Gastrocnemius medialis (tissue), 4 donors: Measurements from ENCODE around the gene BCL6B. TPM values are rescaled to one million over a fixed set of nuclear protein-coding genes. Genes with fewer than 3 reads are reported as not detected.

Experiments
- ATAC-seq, 2 donors: fragments of 150-250 bp; one replicate each; pipeline ENCODE4 v1.9.1; 2016
- DNase-seq, 2 donors: peaks; one replicate each; pipeline ENCODE4 v3.0.0-alpha.2; 2019
- H3K27ac ChIP-seq, 4 donors: fragments of 200-600 bp; sonication (generic); 1 replicate in 1 of 4; 2 replicates in 3 of 4; pipeline ENCODE4 v1.5.1; 2016 to 2018; ENCODE audit warnings: mild to moderate bottlenecking in 2 of 4, moderate library complexity in 1 of 4
- H3K27me3 ChIP-seq, 3 donors: fragments of 200-600 bp; sonication (generic) in 2 of 3; 1 replicate in 1 of 3; 2 replicates in 2 of 3; pipeline versions ENCODE4 v1.5.1 to v1.6.0; 2016 to 2019; ENCODE audit warnings: mild to moderate bottlenecking in 1 of 3, moderate library complexity in 1 of 3
- H3K36me3 ChIP-seq, 2 donors: fragments of 200-600 bp; sonication (generic) in 1 of 2; one replicate each; pipeline ENCODE4 v1.5.1; 2017 to 2018
- H3K4me1 ChIP-seq, 2 donors: fragments of 200-600 bp; sonication (generic) in 1 of 2; one replicate each; pipeline ENCODE4 v1.5.1; 2016 to 2017; ENCODE audit warnings: mild to moderate bottlenecking in 2 of 2
- H3K4me3 ChIP-seq, 4 donors: fragments of 200-600 bp; sonication (generic) in 3 of 4; 1 replicate in 1 of 4; 2 replicates in 3 of 4; pipeline ENCODE4 v1.5.1; 2016 to 2019; ENCODE audit warnings: mild to moderate bottlenecking in 2 of 4
- H3K9me3 ChIP-seq, 3 donors: fragments of 200-600 bp; sonication (generic) in 2 of 3; 1 replicate in 1 of 3; 2 replicates in 2 of 3; pipeline ENCODE4 v1.5.1; 2016 to 2019
- POLR2A ChIP-seq, 2 donors: fragments of 450-650 bp; IDR thresholded peaks; one replicate each; pipeline ENCODE4 v1.6.1; 2017; ENCODE audit warnings: antibody characterized with exemption in 2 of 2, mild to moderate bottlenecking in 2 of 2, moderate library complexity in 2 of 2
- in situ Hi-C, 4 donors: fragments of 200-750 bp; cut with MboI; loops; one replicate each; pipeline versions ENCODE4 v1.15.0 to v1.8.0; 2017; ENCODE audit warnings: low sequenced_read_pairs in 4 of 4
- intact Hi-C: fragments of 100-400 bp; cut with DNase I; formaldehyde crosslinking; loops from one replicate; pipeline ENCODE4 v1.15.1; 2023; ENCODE audit warnings: low total_unique reads
- total RNA-seq, 4 donors: library from RNA; depleted of rRNA; stranded (reverse); fragments of >200 nt; gene quantifications; one replicate each; pipeline versions ENCODE4 v1.1.0 to v1.2.3, GENCODE V29; 2016
- TF ChIP-seq, protein P1 (sequence below), 5 experiments: fragments of 450-650 bp in 3 of 5; fragments of 200-600 bp in 2 of 5; sonication (generic) in 2 of 5; IDR thresholded peaks in 4 of 5; conservative IDR thresholded peaks in 1 of 5; 1 replicate in 4 of 5; 2 replicates in 1 of 5; pipeline ENCODE4 v1.5.1; 2016 to 2019; ENCODE audit warnings: antibody characterized with exemption in 5 of 5, mild to moderate bottlenecking in 3 of 5, moderate library complexity in 3 of 5

The BCL6B gene
- total RNA-seq, 4 donors from 2014 or later, result 1.2 to 3.9 (median 2.1) TPM

DNA sequence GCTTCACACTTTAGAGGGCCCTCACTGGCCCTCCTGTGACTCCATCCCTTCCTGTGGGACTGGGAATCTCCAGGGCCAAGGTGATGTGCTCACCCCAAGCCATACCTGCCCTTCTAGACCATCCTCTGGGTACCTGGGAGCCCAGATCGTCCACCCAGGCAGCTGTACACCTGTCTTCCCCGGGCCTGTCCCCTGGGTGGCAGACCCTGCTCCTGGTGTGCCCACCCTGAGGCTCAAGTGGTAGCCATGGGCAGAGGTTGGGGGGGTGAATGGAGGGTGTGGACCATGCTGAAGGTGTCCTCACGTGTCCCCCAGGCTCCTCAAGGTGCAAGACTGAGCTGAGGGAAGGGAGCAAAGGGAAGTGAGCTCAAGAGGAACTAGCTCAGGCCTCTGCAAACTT lies 47.9 kb downstream of the BCL6B start:
- ATAC-seq (no peak), DNase-seq (no peak)
- no peak for TF ChIP-seq POLR2A (IDR thresholded peaks at IDR 0.05)
- TF ChIP-seq, protein P1, sequence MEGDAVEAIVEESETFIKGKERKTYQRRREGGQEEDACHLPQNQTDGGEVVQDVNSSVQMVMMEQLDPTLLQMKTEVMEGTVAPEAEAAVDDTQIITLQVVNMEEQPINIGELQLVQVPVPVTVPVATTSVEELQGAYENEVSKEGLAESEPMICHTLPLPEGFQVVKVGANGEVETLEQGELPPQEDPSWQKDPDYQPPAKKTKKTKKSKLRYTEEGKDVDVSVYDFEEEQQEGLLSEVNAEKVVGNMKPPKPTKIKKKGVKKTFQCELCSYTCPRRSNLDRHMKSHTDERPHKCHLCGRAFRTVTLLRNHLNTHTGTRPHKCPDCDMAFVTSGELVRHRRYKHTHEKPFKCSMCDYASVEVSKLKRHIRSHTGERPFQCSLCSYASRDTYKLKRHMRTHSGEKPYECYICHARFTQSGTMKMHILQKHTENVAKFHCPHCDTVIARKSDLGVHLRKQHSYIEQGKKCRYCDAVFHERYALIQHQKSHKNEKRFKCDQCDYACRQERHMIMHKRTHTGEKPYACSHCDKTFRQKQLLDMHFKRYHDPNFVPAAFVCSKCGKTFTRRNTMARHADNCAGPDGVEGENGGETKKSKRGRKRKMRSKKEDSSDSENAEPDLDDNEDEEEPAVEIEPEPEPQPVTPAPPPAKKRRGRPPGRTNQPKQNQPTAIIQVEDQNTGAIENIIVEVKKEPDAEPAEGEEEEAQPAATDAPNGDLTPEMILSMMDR (IDR thresholded peaks at IDR 0.05 in 4 of 5, conservative IDR thresholded peaks at IDR 0.05 in 1 of 5), result no peak
- intact Hi-C loops, result no loop called here
- no peak overlapping the region for H3K27ac ChIP-seq
- no peak overlapping the region for H3K4me3 ChIP-seq
- no peaks in the 10 kb centered on the region for H3K36me3 ChIP-seq
- H3K9me3 ChIP-seq, result no peaks in the 10 kb centered on the region
- in situ Hi-C loops, result no loop called here
- no peaks in the 10 kb centered on the region for H3K4me1 ChIP-seq
- H3K27me3 ChIP-seq, result no peaks in the 10 kb centered on the region

DNA sequence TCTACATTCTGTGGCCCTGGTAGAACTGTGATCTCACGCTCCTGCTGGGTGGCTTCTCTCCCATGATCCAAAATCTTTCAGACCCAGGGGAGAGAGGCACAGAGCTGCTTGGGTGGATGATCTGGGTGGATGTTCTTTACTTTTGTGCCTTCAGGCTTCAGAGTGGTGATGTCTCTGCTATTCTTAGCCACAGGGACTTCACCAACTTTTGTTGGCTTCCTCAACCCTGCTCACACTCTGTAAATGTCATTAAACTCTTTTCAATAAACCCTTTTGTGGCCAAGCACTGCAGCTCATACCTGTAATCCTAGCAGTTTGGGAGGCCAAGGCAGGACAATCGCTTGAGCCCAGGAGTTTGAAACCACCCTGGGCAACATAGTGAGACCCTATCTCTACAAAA lies 49.6 kb downstream of the BCL6B start:
- H3K4me1 ChIP-seq, result no peaks in the 10 kb centered on the region
- H3K27ac ChIP-seq, result no peak overlapping the region
- H3K9me3 ChIP-seq, result no peaks in the 10 kb centered on the region
- ATAC-seq (no peak), DNase-seq (no peak)
- in situ Hi-C loops, result no loop called here
- no peaks in the 10 kb centered on the region for H3K36me3 ChIP-seq
- TF ChIP-seq POLR2A (IDR thresholded peaks at IDR 0.05), result no peak
- TF ChIP-seq, protein P1 (IDR thresholded peaks at IDR 0.05 in 4 of 5, conservative IDR thresholded peaks at IDR 0.05 in 1 of 5), result no peak
- H3K27me3 ChIP-seq, result no peaks in the 10 kb centered on the region
- intact Hi-C loops, result no loop called here
- no peak overlapping the region for H3K4me3 ChIP-seq

DNA sequence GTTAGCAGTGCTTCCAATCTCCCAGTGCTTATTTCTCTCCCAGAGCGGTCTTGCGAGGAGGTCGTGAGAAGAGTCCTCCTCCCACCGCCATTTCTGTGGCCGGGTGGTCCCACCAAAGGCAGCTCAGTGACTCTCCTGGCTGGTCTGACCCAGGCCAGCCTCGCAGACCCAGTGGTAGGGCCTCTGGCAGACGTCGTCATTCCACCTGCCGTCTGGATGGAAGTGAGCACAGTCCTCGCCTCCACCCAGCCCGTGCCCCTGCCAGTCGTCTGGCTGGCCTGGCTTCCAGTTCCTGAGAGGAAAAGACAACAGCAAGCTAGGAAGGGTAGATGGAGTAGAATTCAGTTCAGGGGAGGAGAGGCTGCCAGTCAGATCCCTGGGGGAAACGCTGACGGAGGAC lies 52.1 kb downstream of the BCL6B start:
- no peaks in the 10 kb centered on the region for H3K4me1 ChIP-seq
- intact Hi-C loops (no loop called here), in situ Hi-C loops (no loop called here)
- H3K27ac ChIP-seq, result no peak overlapping the region
- no peak for ATAC-seq
- H3K27me3 ChIP-seq, result no peaks in the 10 kb centered on the region
- no peak overlapping the region for H3K4me3 ChIP-seq
- no peaks in the 10 kb centered on the region for H3K9me3 ChIP-seq
- DNase-seq, result no peak
- no peaks in the 10 kb centered on the region for H3K36me3 ChIP-seq
- TF ChIP-seq, protein P1 (IDR thresholded peaks at IDR 0.05 in 4 of 5, conservative IDR thresholded peaks at IDR 0.05 in 1 of 5), result no peak
- no peak for TF ChIP-seq POLR2A (IDR thresholded peaks at IDR 0.05)

DNA sequence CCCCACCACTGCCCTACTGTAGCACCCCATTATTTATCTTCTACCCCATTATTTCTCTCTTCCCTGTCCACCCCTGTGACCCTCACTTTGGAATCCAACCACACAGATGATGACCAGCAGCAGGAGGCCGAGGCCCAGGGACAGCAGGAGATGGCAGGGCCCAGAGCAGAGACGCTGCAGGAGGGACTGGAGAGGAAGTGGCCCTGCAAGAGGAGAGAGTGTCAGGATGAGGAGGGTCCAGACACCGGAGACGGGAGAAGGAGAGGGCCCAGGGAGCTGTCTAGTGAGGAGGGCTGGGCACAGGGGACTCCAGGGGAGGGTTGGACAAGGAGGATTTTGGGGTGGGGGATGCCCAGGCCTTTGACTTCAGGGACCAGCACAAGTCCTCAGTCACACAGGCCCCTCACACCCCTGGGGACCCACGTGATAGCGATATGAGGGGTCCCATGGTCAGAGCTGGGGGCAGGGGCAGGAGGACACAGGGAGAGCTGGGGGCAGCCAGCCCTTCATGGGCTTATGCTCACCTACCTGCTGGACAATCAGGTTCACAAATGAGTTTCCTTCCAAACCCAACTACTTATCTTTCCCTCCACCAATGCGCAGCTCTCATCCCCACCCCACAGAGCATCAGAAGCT lies 55.2 kb downstream of the BCL6B start:
- Histone ChIP-seq H3K4me3 (no peak overlapping the region), H3K4me1 (no peaks in the 10 kb centered on the region), H3K36me3 (no peaks in the 10 kb centered on the region), H3K27ac (no peak overlapping the region), H3K9me3 (no peaks in the 10 kb centered on the region), H3K27me3 (peaks cover 0 to 4% (median 0%) of the 10 kb centered on the region in 3 donors)
- in situ Hi-C loops (no loop called here), intact Hi-C loops (no loop called here)
- TF ChIP-seq, protein P1 (IDR thresholded peaks at IDR 0.05 in 4 of 5, conservative IDR thresholded peaks at IDR 0.05 in 1 of 5), result no peak
- TF ChIP-seq POLR2A (IDR thresholded peaks at IDR 0.05), result no peak
- DNase-seq, result no peak
- ATAC-seq, result no peak

DNA sequence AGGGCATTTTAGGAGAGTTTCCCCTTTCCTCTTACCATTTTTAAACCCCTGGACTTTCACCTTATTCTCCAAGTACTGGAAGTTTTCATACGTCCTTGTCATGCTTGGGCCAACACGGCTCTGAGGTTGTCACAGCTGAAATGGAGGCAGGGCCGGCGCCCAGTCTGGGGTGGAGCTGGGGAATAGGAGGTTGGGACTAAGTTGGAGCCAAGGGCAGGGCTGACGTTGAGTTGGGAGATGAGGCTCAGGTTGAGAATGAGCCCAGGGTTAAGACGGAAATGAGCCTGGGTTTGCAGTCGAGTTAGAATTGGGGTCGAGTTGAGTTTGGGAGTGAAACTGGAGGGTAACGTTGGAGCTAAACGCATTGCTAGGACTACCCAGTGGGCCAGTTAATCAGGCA lies 55.9 kb downstream of the BCL6B start:
- no peak for ATAC-seq
- no peak overlapping the region for H3K4me3 ChIP-seq
- in situ Hi-C loops, result no loop called here

More for the DNA sequence above, 55.9 kb downstream of the BCL6B start:
- TF ChIP-seq, protein P1 (IDR thresholded peaks at IDR 0.05 in 4 of 5, conservative IDR thresholded peaks at IDR 0.05 in 1 of 5), result no peak
- no peak for TF ChIP-seq POLR2A (IDR thresholded peaks at IDR 0.05)
- DNase-seq, result no peak
- Histone ChIP-seq H3K36me3 (no peaks in the 10 kb centered on the region), H3K27me3 (peaks cover 0 to 4% (median 0%) of the 10 kb centered on the region in 3 donors), H3K4me1 (no peaks in the 10 kb centered on the region), H3K9me3 (no peaks in the 10 kb centered on the region), H3K27ac (no peak overlapping the region)
- intact Hi-C loops, result no loop called here
